ENCODE results near the gene BCL2A1.
"Not testable (repeated sequence)": the region's sequence is repeated elsewhere in the genome, so short reads cannot be mapped to it uniquely, and the experiment has no call there.

BCL2A1 gene

DNA sequence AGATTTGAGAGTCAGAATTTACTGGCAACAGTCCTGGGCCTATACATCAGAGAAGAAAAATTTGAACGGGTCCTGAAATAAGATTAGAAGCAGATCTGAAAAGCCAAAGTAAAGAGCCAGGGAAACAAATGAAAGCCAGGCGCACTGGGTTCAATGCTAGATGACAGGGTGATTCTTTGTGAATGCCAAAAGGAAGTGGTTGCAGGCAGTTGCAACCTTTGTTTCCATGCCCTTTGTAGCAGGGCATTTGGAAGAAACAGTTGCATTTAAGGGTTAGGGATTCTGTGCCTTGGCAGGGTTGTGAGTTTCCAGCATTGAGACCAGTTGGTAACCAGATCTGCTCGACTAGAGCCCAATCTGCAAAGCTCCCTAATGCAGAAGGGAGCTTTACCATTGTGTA, 37.8 kb downstream of the BCL2A1 start:
- H3K4me3 ChIP-seq (ENCODE audit: low read depth, low read length), result no peak overlapping the region
- TF ChIP-seq, protein P1, sequence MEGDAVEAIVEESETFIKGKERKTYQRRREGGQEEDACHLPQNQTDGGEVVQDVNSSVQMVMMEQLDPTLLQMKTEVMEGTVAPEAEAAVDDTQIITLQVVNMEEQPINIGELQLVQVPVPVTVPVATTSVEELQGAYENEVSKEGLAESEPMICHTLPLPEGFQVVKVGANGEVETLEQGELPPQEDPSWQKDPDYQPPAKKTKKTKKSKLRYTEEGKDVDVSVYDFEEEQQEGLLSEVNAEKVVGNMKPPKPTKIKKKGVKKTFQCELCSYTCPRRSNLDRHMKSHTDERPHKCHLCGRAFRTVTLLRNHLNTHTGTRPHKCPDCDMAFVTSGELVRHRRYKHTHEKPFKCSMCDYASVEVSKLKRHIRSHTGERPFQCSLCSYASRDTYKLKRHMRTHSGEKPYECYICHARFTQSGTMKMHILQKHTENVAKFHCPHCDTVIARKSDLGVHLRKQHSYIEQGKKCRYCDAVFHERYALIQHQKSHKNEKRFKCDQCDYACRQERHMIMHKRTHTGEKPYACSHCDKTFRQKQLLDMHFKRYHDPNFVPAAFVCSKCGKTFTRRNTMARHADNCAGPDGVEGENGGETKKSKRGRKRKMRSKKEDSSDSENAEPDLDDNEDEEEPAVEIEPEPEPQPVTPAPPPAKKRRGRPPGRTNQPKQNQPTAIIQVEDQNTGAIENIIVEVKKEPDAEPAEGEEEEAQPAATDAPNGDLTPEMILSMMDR (IDR thresholded peaks at IDR 0.05; ENCODE audit: borderline replicate concordance, insufficient read depth, low read depth, low read length), result no peak

DNA sequence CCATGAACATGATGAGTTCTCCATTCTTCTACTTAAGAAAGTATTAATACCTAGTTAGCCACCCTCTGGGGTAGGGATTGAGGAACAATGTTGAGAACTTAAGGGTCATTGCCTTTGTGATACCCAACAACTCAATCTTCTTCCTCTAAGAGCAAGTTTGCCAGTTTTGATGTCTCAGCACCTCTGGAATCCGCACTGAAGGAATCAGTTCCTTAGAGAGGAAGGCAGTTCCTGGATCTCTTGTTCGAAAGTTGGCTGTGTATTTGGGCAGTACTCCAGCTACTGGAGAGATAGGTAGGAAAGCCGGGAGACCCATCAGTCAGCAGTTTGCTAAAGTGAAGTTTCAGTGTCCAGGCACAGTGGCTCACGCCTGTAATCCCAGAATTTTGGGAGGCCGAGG, 38.5 kb downstream of the BCL2A1 start:
- TF ChIP-seq, protein P1 (IDR thresholded peaks at IDR 0.05; ENCODE audit: borderline replicate concordance, insufficient read depth, low read depth, low read length), result no peak
- no peak overlapping the region for H3K4me3 ChIP-seq (ENCODE audit: low read depth, low read length)

DNA sequence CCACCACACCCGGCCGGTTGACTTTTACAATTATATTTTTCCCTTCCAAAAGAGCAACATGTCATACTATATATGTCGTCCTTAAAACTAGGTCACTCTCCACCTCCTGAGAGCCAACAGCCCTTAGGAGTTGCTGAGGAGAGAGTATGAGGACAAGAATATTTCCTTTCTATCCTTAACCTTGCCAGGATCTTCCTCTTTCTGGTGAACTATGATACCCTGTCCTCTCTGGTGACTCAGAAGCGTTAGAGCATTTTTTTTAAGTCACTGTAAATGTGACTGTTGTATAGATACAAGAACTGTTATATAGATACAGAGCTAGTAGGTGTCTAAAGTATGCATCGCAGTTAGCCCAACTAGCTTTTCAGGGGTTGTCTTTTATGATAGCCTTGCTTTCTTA, 40.5 kb downstream of the BCL2A1 start:
- TF ChIP-seq, protein P1 (IDR thresholded peaks at IDR 0.05; ENCODE audit: borderline replicate concordance, insufficient read depth, low read depth, low read length), result no peak
- no peak overlapping the region for H3K4me3 ChIP-seq (ENCODE audit: low read depth, low read length)

DNA sequence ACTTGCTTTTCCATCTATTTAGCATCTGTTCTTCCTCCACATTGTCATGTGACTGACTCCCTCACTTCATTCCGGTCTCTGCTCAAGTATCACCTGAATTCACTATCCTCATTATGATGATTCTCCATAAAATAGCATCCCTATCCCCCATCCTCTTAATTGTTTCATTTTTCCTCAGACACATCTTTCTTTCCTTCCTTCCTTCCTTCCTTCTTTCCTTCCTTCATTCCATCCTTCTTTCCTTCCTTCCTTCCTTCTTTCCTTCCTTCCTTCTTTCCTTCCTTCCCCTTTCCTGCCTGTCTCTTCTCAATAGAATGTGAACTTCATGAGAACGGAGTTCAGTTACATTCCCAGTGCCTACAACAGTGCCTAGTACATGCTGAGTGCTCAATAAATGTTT, 41.6 kb downstream of the BCL2A1 start:
- TF ChIP-seq, protein P1 (IDR thresholded peaks at IDR 0.05; ENCODE audit: borderline replicate concordance, insufficient read depth, low read depth, low read length), result no peak
- H3K4me3 ChIP-seq (ENCODE audit: low read depth, low read length), result no peak overlapping the region

DNA sequence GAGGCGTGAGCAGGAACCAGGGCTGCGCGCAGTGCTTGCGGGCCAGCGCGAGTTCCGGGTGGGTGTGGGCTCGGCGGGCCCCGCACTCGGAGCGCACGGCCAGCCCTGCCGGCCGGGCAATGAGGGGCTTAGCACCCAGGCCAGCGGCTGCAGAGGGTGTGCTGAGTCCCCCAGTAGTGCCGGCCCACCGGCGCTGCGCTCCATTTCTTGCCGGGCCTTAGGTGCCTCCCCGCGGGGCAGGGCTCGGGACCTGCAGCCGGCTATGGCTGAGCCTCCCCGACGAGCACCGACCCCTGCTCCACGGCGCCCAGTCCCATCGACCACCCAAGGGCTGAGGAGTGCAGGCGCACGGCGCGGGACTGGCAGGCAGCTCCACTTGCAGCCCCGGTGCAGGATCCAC, 44.9 kb downstream of the BCL2A1 start:
- H3K4me3 ChIP-seq (ENCODE audit: low read depth, low read length), result not testable (repeated sequence)

DNA sequence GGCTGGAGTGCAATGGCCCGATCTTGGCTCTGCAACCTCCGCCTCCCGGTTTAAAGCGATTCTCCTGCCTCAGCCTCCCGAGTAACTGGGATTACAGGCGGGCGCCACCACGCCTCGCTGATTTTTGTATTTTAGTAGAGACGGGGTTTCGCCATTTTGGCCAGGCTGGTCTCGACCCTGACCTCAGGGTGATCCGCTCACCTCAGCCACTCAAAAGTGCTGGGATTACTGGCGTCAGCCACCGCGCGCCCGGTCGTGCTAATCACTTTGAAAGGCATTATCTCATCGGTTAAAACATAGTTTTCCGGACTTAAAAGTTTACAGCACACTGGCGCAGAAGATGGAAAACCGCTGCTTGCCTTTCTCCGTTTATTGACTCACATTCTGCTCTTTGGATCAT, 46.6 kb downstream of the BCL2A1 start:
- TF ChIP-seq, protein P1 (IDR thresholded peaks at IDR 0.05; ENCODE audit: borderline replicate concordance, insufficient read depth, low read depth, low read length), result no peak

DNA sequence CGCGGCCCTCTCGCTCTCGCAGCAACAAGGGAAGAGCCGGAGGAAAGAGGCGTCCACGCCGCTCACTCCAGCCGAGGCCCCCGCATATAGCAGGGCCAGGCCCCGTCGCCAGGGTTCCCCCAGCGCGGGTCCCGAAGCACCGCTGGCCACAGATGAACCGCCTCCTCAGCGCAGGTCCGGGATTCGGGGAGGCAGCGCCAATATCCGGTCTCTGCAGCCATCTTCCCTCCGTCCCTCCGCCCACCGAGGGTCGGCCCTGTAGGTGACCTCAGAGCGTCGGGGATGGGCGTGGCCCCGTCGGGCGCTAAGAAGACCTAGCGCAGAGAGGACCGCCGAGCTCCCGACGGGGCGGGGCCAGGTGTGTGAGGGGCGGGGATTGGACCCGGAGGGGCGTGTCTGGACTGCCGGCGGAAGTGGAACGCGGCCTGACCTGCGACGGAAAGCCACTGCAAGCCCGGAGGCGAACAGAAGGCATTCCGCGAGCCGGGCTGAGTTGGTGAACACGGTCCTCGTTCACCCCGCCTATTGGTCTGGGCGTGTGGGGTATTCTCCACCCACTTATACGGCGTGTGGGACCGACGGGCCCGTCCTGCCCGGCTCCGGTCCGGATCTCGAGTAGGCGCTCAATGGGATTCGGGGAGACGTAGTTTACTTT, 47.4 kb downstream of the BCL2A1 start:
- TF ChIP-seq, protein P1 (IDR thresholded peaks at IDR 0.05; ENCODE audit: borderline replicate concordance, insufficient read depth, low read depth, low read length), result no peak
- peak overlapping the region; percentile 100 for H3K4me3 ChIP-seq (ENCODE audit: low read depth, low read length)

More for the DNA sequence above, 46.6 kb downstream of the BCL2A1 start:
- H3K4me3 ChIP-seq (ENCODE audit: low read depth, low read length), result peak overlapping the region; percentile 56
